Osteoblast (primary cell): ENCODE measurements around the gene FBXL5. TPM values are rescaled to one million over a fixed set of nuclear protein-coding genes. Genes with fewer than 3 reads are reported as not detected.
A peak's percentile ranks its signal among the peaks of the same experiment; 100 is the strongest.

ENCODE experiments used
- DNase-seq: peaks from one replicate; pipeline ENCODE4 v3.0.0; 2011; ENCODE audit warnings: low spot score, mixed read lengths; ENCODE audit not compliant: insufficient read length; ENCODE audit errors: missing footprints
- H2AFZ ChIP-seq: 2 replicates; pipeline ENCODE4 v1.6.0; 2011; ENCODE audit warnings: mild to moderate bottlenecking, low read length
- H3K27ac ChIP-seq: 2 replicates; pipeline ENCODE4 v1.5.1; 2011; ENCODE audit warnings: mild to moderate bottlenecking, low read depth, low read length, moderate library complexity
- H3K27me3 ChIP-seq: 2 replicates; pipeline ENCODE4 v1.6.0; 2012; ENCODE audit warnings: mild to moderate bottlenecking, control low read depth, inconsistent platforms, low read length, moderate library complexity; ENCODE audit not compliant: insufficient read depth
- H3K36me3 ChIP-seq: 2 replicates; pipeline ENCODE4 v1.5.1; 2011; ENCODE audit warnings: mild to moderate bottlenecking, low read length, control low read depth, moderate library complexity; ENCODE audit not compliant: insufficient read depth
- H3K4me1 ChIP-seq: 2 replicates; pipeline ENCODE4 v1.5.1; 2011; ENCODE audit warnings: mild to moderate bottlenecking, low read length, control low read depth, moderate library complexity; ENCODE audit not compliant: insufficient read depth
- H3K4me2 ChIP-seq: 2 replicates; pipeline ENCODE4 v1.6.0; 2011; ENCODE audit warnings: mild to moderate bottlenecking, low read length; ENCODE audit not compliant: insufficient read depth
- H3K4me3 ChIP-seq: fragments of 200-600 bp; sonication (generic); 3 replicates; pipeline ENCODE4 v1.5.1; 2012; ENCODE audit warnings: mild to moderate bottlenecking, low read length, inconsistent platforms; ENCODE audit not compliant: insufficient read depth
- H3K79me2 ChIP-seq: 2 replicates; pipeline ENCODE4 v1.6.0; 2012; ENCODE audit warnings: mild to moderate bottlenecking, low read length, control low read depth, inconsistent platforms; ENCODE audit not compliant: insufficient read depth
- H3K9me3 ChIP-seq: 2 replicates; pipeline ENCODE4 v1.5.1; 2011; ENCODE audit warnings: low read depth, low read length, control low read depth
- H4K20me1 ChIP-seq: 2 replicates; pipeline ENCODE4 v1.6.0; 2012; ENCODE audit warnings: mild to moderate bottlenecking, low read length, control low read depth; ENCODE audit not compliant: insufficient read depth
- total RNA-seq: library from RNA; depleted of rRNA; stranded (reverse); fragments of >200 nt; gene quantifications from 2 replicates; pipeline ENCODE4 v1.2.3, GENCODE V29; 2012
- TF ChIP-seq, protein P1 (sequence below): IDR thresholded peaks from 2 replicates; pipeline ENCODE4 v1.5.1; 2011; ENCODE audit warnings: mild to moderate bottlenecking, low read depth, low read length, moderate library complexity; ENCODE audit errors: extremely low read depth

The FBXL5 gene
- total RNA-seq, 1 donor, result 108 TPM

DNA sequence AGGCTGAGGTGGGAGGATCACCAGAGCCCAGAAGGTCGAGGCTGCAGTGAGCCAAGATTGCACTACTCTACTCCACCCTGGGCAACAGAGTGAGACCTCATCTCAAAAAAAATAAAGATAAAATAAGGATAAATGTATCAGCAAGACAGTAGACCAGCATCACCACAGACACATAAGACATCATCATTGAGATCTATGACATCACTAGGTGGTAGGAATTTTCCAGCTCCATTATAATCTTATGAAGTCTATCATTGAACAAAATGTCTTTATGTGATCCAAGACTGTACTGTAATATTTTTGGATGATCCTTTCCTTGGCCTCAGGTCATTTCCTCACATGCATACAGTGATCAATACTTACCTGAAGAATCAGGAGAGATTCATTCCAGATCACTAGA lies 18.2 kb upstream of the FBXL5 start:
- no peaks in the 10 kb centered on the region for H3K27me3 ChIP-seq
- H3K4me2 ChIP-seq, result no peak overlapping the region
- H3K27ac ChIP-seq, result no peak overlapping the region
- H2AFZ ChIP-seq, result peak overlapping the region; percentile 14
- H3K79me2 ChIP-seq, result peaks cover 84% of the 10 kb centered on the region
- H3K9me3 ChIP-seq, result no peaks in the 10 kb centered on the region
- no peak for DNase-seq
- H4K20me1 ChIP-seq, result no peaks in the 10 kb centered on the region
- H3K36me3 ChIP-seq, result no peaks in the 10 kb centered on the region
- peaks cover 7% of the 10 kb centered on the region for H3K4me1 ChIP-seq
- TF ChIP-seq, protein P1, sequence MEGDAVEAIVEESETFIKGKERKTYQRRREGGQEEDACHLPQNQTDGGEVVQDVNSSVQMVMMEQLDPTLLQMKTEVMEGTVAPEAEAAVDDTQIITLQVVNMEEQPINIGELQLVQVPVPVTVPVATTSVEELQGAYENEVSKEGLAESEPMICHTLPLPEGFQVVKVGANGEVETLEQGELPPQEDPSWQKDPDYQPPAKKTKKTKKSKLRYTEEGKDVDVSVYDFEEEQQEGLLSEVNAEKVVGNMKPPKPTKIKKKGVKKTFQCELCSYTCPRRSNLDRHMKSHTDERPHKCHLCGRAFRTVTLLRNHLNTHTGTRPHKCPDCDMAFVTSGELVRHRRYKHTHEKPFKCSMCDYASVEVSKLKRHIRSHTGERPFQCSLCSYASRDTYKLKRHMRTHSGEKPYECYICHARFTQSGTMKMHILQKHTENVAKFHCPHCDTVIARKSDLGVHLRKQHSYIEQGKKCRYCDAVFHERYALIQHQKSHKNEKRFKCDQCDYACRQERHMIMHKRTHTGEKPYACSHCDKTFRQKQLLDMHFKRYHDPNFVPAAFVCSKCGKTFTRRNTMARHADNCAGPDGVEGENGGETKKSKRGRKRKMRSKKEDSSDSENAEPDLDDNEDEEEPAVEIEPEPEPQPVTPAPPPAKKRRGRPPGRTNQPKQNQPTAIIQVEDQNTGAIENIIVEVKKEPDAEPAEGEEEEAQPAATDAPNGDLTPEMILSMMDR, result no peak
- H3K4me3 ChIP-seq, result no peak overlapping the region

DNA sequence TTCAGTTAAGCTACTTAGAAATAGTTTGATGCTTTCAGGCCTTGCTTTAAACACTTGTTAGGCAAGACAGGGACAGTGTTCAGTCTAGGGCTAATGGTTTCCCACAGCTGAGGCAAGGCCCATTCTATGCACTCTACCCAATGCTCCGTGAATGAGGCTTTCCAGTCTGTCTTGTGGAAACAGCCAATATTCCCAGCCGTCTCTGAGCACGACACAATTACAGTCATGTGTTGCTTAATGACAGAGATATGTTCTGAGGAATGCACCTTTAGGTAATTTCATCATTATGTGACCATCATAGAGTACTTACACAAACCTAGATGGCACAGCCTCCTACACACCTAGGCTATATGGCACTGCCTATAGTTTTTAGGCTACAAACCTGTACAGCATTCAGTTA lies 16.9 kb upstream of the FBXL5 start:
- H4K20me1 ChIP-seq, result no peaks in the 10 kb centered on the region
- H3K27me3 ChIP-seq, result no peaks in the 10 kb centered on the region
- H3K9me3 ChIP-seq, result no peaks in the 10 kb centered on the region
- no peaks in the 10 kb centered on the region for H3K4me1 ChIP-seq
- peaks cover 73% of the 10 kb centered on the region for H3K79me2 ChIP-seq
- no peak overlapping the region for H3K4me3 ChIP-seq
- H3K4me2 ChIP-seq, result no peak overlapping the region
- no peak for DNase-seq
- H3K36me3 ChIP-seq, result peaks cover 6% of the 10 kb centered on the region
- TF ChIP-seq, protein P1, result no peak
- H2AFZ ChIP-seq, result peak overlapping the region; percentile 3
- H3K27ac ChIP-seq, result no peak overlapping the region

DNA sequence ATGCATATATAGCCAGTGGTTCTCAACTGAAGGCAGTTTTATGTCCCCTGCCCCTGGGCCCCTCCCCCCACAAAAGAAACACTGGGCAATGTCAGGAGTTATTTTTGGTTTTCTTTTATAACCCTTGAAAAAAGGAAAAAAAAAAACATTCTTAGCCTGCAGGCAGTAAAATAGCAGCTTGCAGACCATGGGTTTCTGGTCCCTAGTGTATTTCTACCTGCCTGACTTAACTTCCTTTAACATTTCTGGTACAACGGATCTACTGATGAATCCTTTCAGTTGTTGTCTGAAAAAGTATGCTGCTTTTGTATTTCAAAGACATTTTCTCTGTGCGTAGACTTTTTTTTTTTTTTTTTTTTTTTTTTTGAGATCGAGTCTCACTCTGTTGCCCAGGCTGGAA lies 15.4 kb upstream of the FBXL5 start:
- no peak overlapping the region for H3K4me2 ChIP-seq
- TF ChIP-seq, protein P1, result no peak
- no peak for DNase-seq
- H2AFZ ChIP-seq, result no peak overlapping the region
- H4K20me1 ChIP-seq, result no peaks in the 10 kb centered on the region
- peaks cover 60% of the 10 kb centered on the region for H3K79me2 ChIP-seq
- H3K36me3 ChIP-seq, result peaks cover 10% of the 10 kb centered on the region
- no peaks in the 10 kb centered on the region for H3K9me3 ChIP-seq
- no peaks in the 10 kb centered on the region for H3K27me3 ChIP-seq
- H3K4me3 ChIP-seq, result no peak overlapping the region
- H3K4me1 ChIP-seq, result no peaks in the 10 kb centered on the region
- no peak overlapping the region for H3K27ac ChIP-seq

DNA sequence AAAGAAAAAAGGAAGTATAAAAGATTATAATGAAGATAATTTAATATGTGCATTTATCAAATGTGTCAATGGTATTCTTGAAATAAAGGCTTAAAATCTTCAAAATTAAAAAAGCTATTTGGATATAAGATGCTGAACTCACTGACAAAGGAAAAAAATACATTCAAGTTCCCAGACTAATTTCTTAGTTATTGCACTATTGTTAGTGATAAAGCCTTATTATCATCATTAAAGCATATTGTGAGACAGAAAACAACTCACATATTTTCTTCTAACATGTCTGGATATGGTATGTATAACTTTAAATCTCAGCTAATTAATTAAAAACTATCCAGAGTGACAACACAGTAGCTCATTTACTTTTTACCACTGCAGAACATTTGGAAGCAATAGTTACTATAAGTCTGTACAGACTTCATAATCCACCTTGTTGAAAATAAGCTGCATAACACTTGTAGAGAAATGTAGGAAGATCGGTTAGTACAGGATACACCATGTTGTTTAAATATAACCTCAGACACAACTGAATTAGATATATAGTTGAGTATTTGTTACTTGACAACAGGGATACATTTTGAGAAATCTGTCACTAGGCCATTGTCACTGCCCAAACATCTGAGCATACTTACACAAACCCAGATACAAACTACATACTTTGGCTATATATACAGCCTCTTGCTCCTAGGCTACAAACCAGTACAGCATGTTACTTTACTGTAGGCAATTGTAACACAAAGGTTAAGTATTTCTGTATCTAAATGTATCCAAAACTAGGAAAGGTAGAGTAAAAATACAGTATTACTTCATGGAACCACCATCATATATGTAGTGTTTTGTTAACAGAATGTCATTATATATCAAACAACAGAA lies 13.6 kb upstream of the FBXL5 start:
- no peak for DNase-seq
- H3K4me2 ChIP-seq, result no peak overlapping the region
- no peak overlapping the region for H3K4me3 ChIP-seq
- no peak overlapping the region for H3K27ac ChIP-seq
- no peaks in the 10 kb centered on the region for H3K9me3 ChIP-seq
- no peaks in the 10 kb centered on the region for H3K27me3 ChIP-seq
- TF ChIP-seq, protein P1, result no peak
- no peaks in the 10 kb centered on the region for H4K20me1 ChIP-seq
- peaks cover 10% of the 10 kb centered on the region for H3K36me3 ChIP-seq
- no peaks in the 10 kb centered on the region for H3K4me1 ChIP-seq
- H3K79me2 ChIP-seq, result peaks cover 43% of the 10 kb centered on the region
- peak overlapping the region; percentile 48 for H2AFZ ChIP-seq
